Stimulated activated CD8-positive, alpha-beta memory T cell treated with anti-CD3 and anti-CD28 coated beads, Interleukin-4, amount 100 ng/mL, for 48 hours (primary cell): ENCODE results near the gene RPL13.
"Not testable (repeated sequence)": the region's sequence is repeated elsewhere in the genome, so short reads cannot be mapped to it uniquely, and the experiment has no call there.

Experiments
- DNase-seq: peaks from one replicate; pipeline ENCODE4 v3.0.0-alpha.2; 2020

RPL13 gene

GRCh38 chr16:89581045-89581695, 20.7 kb downstream of the RPL13 start:
- DNase-seq = no peak

GRCh38 chr16:89581861-89582563, 21.5 kb downstream of the RPL13 start:
- no peak for DNase-seq

GRCh38 chr16:89582614-89583196, 22.2 kb downstream of the RPL13 start:
- no peak for DNase-seq

- DNase-seq = no peak
Observed at GRCh38 chr16:89583197-89583894, 22.9 kb downstream of the RPL13 start.

GRCh38 chr16:89583895-89584644, 23.6 kb downstream of the RPL13 start:
- no peak for DNase-seq

- no peak for DNase-seq
Observed at GRCh38 chr16:89584768-89585549, 24.5 kb downstream of the RPL13 start.

- DNase-seq = no peak
Observed at GRCh38 chr16:89586218-89586617, 25.7 kb downstream of the RPL13 start.

- DNase-seq = peak; percentile 47
Observed at GRCh38 chr16:89586853-89587252, 26.4 kb downstream of the RPL13 start.

GRCh38 chr16:89587676-89588075, 27.2 kb downstream of the RPL13 start:
- DNase-seq = not testable (repeated sequence)

GRCh38 chr16:89588413-89589109, 28.1 kb downstream of the RPL13 start:
- DNase-seq = no peak

GRCh38 chr16:89589241-89589926, 28.9 kb downstream of the RPL13 start:
- DNase-seq = no peak

- DNase-seq = no peak
Observed at GRCh38 chr16:89593841-89594240, 33.4 kb downstream of the RPL13 start.

GRCh38 chr16:89595330-89596060, 35.0 kb downstream of the RPL13 start:
- no peak for DNase-seq

- DNase-seq = no peak
Observed at GRCh38 chr16:89596061-89596689, 35.7 kb downstream of the RPL13 start.

GRCh38 chr16:89596957-89597649, 36.6 kb downstream of the RPL13 start:
- no peak for DNase-seq

- no peak for DNase-seq
Observed at GRCh38 chr16:89598199-89598598, 37.7 kb downstream of the RPL13 start.

- peak; percentile 65 for DNase-seq
Observed at GRCh38 chr16:89599451-89599858, 39.0 kb downstream of the RPL13 start.

- DNase-seq = no peak
Observed at GRCh38 chr16:89599902-89600301, 39.4 kb downstream of the RPL13 start.

- DNase-seq = no peak
Observed at GRCh38 chr16:89600427-89600826, 39.9 kb downstream of the RPL13 start.
